ENCODE data around the gene UQCRH.

Gene UQCRH

GRCh38 chr1:46340404-46341221 is 37.1 kb downstream of the UQCRH start, which contains the start of gene NSUN4 (continued):
- TF ChIP-seq ZBTB1 (tag by site-specific recombination; IDR thresholded peaks at IDR 0.05) (no peak), ZNF391 (tag by site-specific recombination; IDR thresholded peaks at IDR 0.05; ENCODE audit: borderline replicate concordance, low read depth) (no peak; the same call in 1 of the 2 replicates), ZNF311 (tag by site-specific recombination; IDR thresholded peaks at IDR 0.05; ENCODE audit: borderline replicate concordance) (no peak), ZNF777 (tag by site-specific recombination; IDR thresholded peaks at IDR 0.05; ENCODE audit: borderline replicate concordance) (peak; percentile 7; the same call in 1 of the 2 replicates), ZNF26 (tag by site-specific recombination; IDR thresholded peaks at IDR 0.05) (no peak), ZSCAN4 (tag by site-specific recombination; IDR thresholded peaks at IDR 0.05) (0 out of 2 replicates have a peak, but pooled peaks have one; percentile 19)

- CTCF ChIA-PET: interaction anchor here (0.5 to 2.6 kb wide), 12 partner anchors 8 to 363 kb away, joined by 3 to 14 read pairs (median 4); partner anchors contain the start of genes LRRC41 and UQCRH
These were observed 38.0 kb downstream of the UQCRH start for GRCh38 chr1:46341222-46342083.

GRCh38 chr1:46342084-46342656 is 38.7 kb downstream of the UQCRH start:
- H3K4me3 ChIP-seq (ENCODE audit: low read depth, low read length): no peak overlapping the region
- peaks cover 1 to 49% of the 10 kb centered on the region in 2 experiments; a peak in 2 of 3 replicates for H3K36me3 ChIP-seq (ENCODE audit: control insufficient read depth in 2 of 2, insufficient read depth in 1 of 2, low read length in 2 of 2)
- TF ChIP-seq CTCF (tag by site-specific recombination; IDR thresholded peaks at IDR 0.05): peak; percentile 52; the same call in 1 of the 2 replicates
- TF ChIP-seq PRDM1 (tag by site-specific recombination; IDR thresholded peaks at IDR 0.05): peak; percentile 59; the same call in 1 of the 2 replicates
- no peak for TF ChIP-seq REPIN1 (tag by site-specific recombination; IDR thresholded peaks at IDR 0.05; ENCODE audit: low read depth)

More at GRCh38 chr1:46341222-46342083, 38.0 kb downstream of the UQCRH start:
- peak overlapping the region; percentile 81; the same call in 1 of the 2 replicates for H3K27ac ChIP-seq (ENCODE audit: extremely low read depth, low read depth, low read length)
- H3K4me3 ChIP-seq (ENCODE audit: low read depth, low read length): peak overlapping the region; percentile 78
- no peak for TF ChIP-seq MZF1 (tag by site-specific recombination; IDR thresholded peaks at IDR 0.05; ENCODE audit: borderline replicate concordance)
- TF ChIP-seq GFI1B (tag by site-specific recombination; IDR thresholded peaks at IDR 0.05): no peak
- TF ChIP-seq ZNF585B (tag by site-specific recombination; IDR thresholded peaks at IDR 0.05): no peak
- TF ChIP-seq ZNF157 (tag by site-specific recombination; IDR thresholded peaks at IDR 0.05): 0 out of 2 replicates have a peak, but pooled peaks have one; percentile 4
- TF ChIP-seq WT1 (tag by site-specific recombination; IDR thresholded peaks at IDR 0.05): 0 out of 2 replicates have a peak, but pooled peaks have one; percentile 5
- TF ChIP-seq BCL11A (tag by site-specific recombination; IDR thresholded peaks at IDR 0.05; ENCODE audit: low read depth): peak; percentile 22; the same call in 1 of the 2 replicates
- no peak for TF ChIP-seq ZNF248 (tag by site-specific recombination; IDR thresholded peaks at IDR 0.05)
- no peak for TF ChIP-seq AEBP2 (tag by site-specific recombination; IDR thresholded peaks at IDR 0.05; ENCODE audit: borderline replicate concordance)
- no peak for TF ChIP-seq ZBTB20 (tag by site-specific recombination; IDR thresholded peaks at IDR 0.05)
- no peak for TF ChIP-seq ZNF423 (tag by site-specific recombination; IDR thresholded peaks at IDR 0.05)
- no peaks in the 10 kb centered on the region; the same call in none of the 2 replicates for H3K4me1 ChIP-seq (ENCODE audit: control insufficient read depth, insufficient read depth, low read length)
- H3K36me3 ChIP-seq (ENCODE audit: control insufficient read depth in 2 of 2, insufficient read depth in 1 of 2, low read length in 2 of 2): peaks cover 0 to 41% of the 10 kb centered on the region in 2 experiments; a peak in 2 of 3 replicates
- H3K9me3 ChIP-seq (ENCODE audit: control insufficient read depth, insufficient read depth, low read depth, low read length): no peaks in the 10 kb centered on the region
- POLR2A ChIA-PET: interaction anchor here (0.6 to 2.2 kb wide), 3 partner anchors 23 to 217 kb away, joined by 4 to 24 read pairs (median 6); partner anchors contain the start of genes LRRC41 and UQCRH

More at GRCh38 chr1:46342084-46342656, 38.7 kb downstream of the UQCRH start:
- no peaks in the 10 kb centered on the region for H3K9me3 ChIP-seq (ENCODE audit: control insufficient read depth, insufficient read depth, low read depth, low read length)
- H3K4me1 ChIP-seq (ENCODE audit: control insufficient read depth, insufficient read depth, low read length): no peaks in the 10 kb centered on the region; the same call in none of the 2 replicates
- POLR2A ChIA-PET: no interaction called here
- no peak overlapping the region for H3K27ac ChIP-seq (ENCODE audit: extremely low read depth, low read depth, low read length)
- CTCF ChIA-PET: interaction anchor here (0.6 to 2.6 kb wide), 5 partner anchors 9 to 60 kb away, joined by 3 to 14 read pairs (median 4); partner anchors contain the start of genes LRRC41 and UQCRH
